ENCODE results near the gene TERT. TPM values are rescaled to one million over a fixed set of nuclear protein-coding genes. Genes with fewer than 3 reads are reported as not detected.

The TERT gene
- total RNA-seq, 2 donors from 2014 or later = not detected

GRCh38 chr5:1243487-1244130, 51.3 kb downstream of the TERT start:
- H3K36me3 ChIP-seq = no peaks in the 10 kb centered on the region
- H3K4me3 ChIP-seq = no peak overlapping the region
- ATAC-seq (ENCODE audit: insufficient number of reproducible peaks, low FRiP score, low read depth) (no peak), DNase-seq (ENCODE audit: low spot score) (no peak)
- no peaks in the 10 kb centered on the region for H3K4me1 ChIP-seq (ENCODE audit: control insufficient read depth in 1 of 2, low read depth in 2 of 2)
- no peaks in the 10 kb centered on the region for H3K27me3 ChIP-seq (replicated peaks; ENCODE audit: insufficient read depth)
- no peak for TF ChIP-seq CTCF (IDR thresholded peaks at IDR 0.05)
- H3K27ac ChIP-seq = no peak overlapping the region
- H3K9me3 ChIP-seq = no peaks in the 10 kb centered on the region

GRCh38 chr5:1242733-1243486, 52.0 kb downstream of the TERT start:
- H3K27ac ChIP-seq = no peak overlapping the region
- no peaks in the 10 kb centered on the region for H3K36me3 ChIP-seq
- H3K4me1 ChIP-seq (ENCODE audit: control insufficient read depth in 1 of 2, low read depth in 2 of 2) = no peaks in the 10 kb centered on the region
- DNase-seq (ENCODE audit: low spot score) (no peak), ATAC-seq (ENCODE audit: insufficient number of reproducible peaks, low FRiP score, low read depth) (no peak)
- TF ChIP-seq CTCF (IDR thresholded peaks at IDR 0.05) = no peak
- no peaks in the 10 kb centered on the region for H3K27me3 ChIP-seq (replicated peaks; ENCODE audit: insufficient read depth)
- no peak overlapping the region for H3K4me3 ChIP-seq
- no peaks in the 10 kb centered on the region for H3K9me3 ChIP-seq

- DNase-seq (ENCODE audit: low spot score) = no peak
- no peak overlapping the region for H3K4me3 ChIP-seq
- ATAC-seq (ENCODE audit: insufficient number of reproducible peaks, low FRiP score, low read depth) = no peak
- TF ChIP-seq CTCF (IDR thresholded peaks at IDR 0.05) = no peak
- H3K36me3 ChIP-seq = no peaks in the 10 kb centered on the region
- no peaks in the 10 kb centered on the region for H3K27me3 ChIP-seq (replicated peaks; ENCODE audit: insufficient read depth)
- no peaks in the 10 kb centered on the region for H3K9me3 ChIP-seq
- no peaks in the 10 kb centered on the region for H3K4me1 ChIP-seq (ENCODE audit: control insufficient read depth in 1 of 2, low read depth in 2 of 2)
- H3K27ac ChIP-seq = no peak overlapping the region
These were observed 53.3 kb downstream of the TERT start for GRCh38 chr5:1241509-1242080.

- DNase-seq (ENCODE audit: low spot score) (no peak), ATAC-seq (ENCODE audit: insufficient number of reproducible peaks, low FRiP score, low read depth) (no peak)
- Histone ChIP-seq H3K27me3 (replicated peaks; ENCODE audit: insufficient read depth) (no peaks in the 10 kb centered on the region), H3K36me3 (no peaks in the 10 kb centered on the region), H3K4me3 (no peak overlapping the region), H3K27ac (no peak overlapping the region), H3K9me3 (no peaks in the 10 kb centered on the region), H3K4me1 (ENCODE audit: control insufficient read depth in 1 of 2, low read depth in 2 of 2) (no peaks in the 10 kb centered on the region)
- TF ChIP-seq CTCF (IDR thresholded peaks at IDR 0.05) = no peak
These were observed 54.2 kb downstream of the TERT start for GRCh38 chr5:1240496-1241260.

All from thoracic aorta (tissue), 2 donors.